Caki2 (cell line): ENCODE measurements around the gene CLEC16A. TPM values are rescaled to one million over a fixed set of nuclear protein-coding genes. Genes with fewer than 3 reads are reported as not detected.

ENCODE experiments used
- DNase-seq: peaks from one replicate; pipeline ENCODE4 v3.0.0-alpha.2; 2015; ENCODE audit warnings: low read depth
- in situ Hi-C: cut with HindIII; loops from 2 replicates; pipeline ENCODE4 v1.10.0; 2016; ENCODE audit warnings: low sequenced_read_pairs, low pct_unique_long_range_greater_than_20kb, mixed read lengths
- total RNA-seq: library from RNA; depleted of rRNA; stranded (reverse); fragments of >200 nt; shearing (Covaris generic); gene quantifications from 2 replicates; pipeline ENCODE4 v1.2.3, GENCODE V29; 2014; ENCODE audit warnings: low replicate concordance

CLEC16A gene
- total RNA-seq, 1 experiment from 2014 or later: 17.7 TPM

DNA sequence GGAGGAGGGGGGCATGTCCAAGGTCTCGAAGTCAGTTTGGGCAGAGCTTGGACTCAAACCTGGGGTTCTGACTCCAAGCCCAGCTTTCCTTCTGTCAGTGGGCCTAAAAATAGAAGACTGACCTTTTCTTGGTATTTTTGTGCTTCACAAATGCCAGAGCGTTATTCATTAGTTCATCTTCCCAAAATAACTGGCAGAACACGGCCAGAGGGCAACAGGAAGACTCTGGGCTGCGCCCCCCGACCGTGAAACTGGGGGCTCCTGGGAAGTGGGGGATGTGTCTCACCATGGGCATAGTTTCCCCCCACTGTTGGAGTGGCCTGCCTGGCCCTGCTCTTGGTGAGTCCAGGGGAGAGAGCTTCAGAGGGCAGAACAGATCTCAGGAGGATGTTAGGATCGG, 217.6 kb downstream of the CLEC16A start:
- in situ Hi-C loops: no loop called here
- DNase-seq: no peak

GRCh38 chr16:11162586-11163268, 218.4 kb downstream of the CLEC16A start:
- in situ Hi-C loops: no loop called here
- no peak for DNase-seq

GRCh38 chr16:11163761-11164261, 219.4 kb downstream of the CLEC16A start:
- in situ Hi-C loops: no loop called here
- no peak for DNase-seq

DNA sequence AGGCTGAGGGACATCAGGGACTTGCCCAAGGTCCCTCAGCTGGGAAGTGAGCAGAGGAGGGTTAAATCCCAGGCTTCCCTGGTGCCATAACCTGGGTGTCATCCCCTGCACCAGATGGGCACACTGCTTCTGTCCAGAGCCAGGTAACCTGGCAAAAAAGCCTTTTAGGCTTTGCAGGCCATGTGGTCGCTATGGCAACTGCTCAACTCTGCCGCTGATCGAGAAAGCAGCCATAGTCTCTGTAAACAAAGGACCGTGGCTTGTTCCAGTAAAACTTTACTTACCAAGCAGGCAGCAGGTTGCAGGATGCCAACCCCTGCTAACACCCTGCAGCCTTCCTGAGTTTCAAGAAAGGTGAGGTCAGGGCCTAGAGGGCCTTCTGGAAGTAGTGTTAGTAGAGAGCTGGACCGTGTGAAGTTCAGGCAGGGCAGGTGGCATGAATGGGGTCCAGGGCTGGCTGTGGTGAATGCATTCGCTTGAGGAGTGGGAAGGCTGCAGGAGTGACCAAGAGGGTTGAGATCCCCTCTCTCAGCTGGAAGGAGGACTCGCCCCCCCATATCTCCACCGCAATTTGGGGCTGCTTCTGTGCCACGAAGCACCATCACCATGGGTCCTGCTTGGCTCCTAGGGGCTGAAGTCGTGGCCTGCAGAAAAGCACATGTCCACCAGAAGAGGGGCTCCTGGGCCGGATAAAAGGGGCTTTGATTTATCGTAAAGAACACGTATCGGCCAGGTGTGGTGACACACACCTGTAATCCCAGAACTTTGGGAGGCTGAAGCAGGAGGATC, 220.3 kb downstream of the CLEC16A start:
- in situ Hi-C loops: no loop called here
- no peak for DNase-seq

DNA sequence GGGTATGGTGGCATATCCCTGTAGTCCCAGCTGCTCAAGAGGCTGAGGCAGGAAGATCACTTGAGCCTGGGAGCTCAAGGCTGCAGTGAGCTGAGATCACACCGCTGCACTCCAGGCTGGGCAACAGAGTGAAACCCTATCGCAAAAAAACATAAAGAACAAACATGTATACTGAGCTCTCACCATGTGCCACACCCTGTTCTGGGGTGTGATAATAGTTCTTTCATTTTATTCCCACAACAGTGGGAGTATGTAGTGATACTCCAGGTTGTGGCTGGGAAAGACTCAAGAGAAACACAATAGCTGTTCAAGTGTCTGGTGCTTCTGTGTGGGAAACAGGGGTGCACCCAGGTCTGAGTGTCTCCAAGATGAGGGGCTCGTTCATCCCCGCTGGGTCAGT, 221.0 kb downstream of the CLEC16A start:
- DNase-seq: no peak
- in situ Hi-C loops: no loop called here

DNA sequence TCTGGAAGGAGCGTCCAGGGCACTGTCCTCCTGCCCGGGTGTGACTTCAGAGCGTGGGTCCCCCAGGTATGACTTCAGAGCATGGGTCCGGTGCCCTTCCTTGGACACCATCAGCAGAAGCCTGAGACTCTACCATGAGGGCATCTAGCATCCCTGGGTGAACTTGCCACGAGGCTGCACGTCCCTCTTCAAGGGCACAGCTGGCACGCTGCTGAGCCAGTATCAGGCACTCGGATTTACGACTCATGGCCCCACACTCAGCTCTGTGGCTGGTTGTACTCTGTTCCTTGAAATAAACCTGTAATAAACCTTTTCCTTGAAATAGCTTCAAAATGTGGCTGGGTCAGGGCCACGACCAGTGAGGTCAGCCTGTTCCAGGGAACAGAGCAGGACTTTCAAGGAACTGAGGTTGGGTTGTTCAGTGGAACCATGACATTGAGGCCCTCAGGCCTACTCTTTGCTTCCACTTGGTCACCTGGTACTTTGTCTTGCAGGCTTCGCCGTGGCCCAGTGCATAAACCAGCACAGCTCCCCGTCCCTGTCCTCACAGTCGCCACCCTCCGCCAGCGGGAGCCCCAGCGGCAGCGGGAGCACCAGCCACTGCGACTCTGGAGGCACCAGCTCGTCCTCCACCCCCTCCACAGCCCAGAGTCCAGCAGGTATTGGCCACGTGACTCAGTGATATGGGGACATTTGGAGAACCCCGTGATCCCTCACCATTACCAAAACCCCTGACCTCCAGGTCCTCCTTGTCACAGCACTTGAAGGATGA, 221.7 kb downstream of the CLEC16A start:
- no peak for DNase-seq
- in situ Hi-C loops: no loop called here

- DNase-seq: no peak
- in situ Hi-C loops: no loop called here
Measured at GRCh38 chr16:11167581-11167980, 223.2 kb downstream of the CLEC16A start.

GRCh38 chr16:11168386-11169051, 224.2 kb downstream of the CLEC16A start:
- no peak for DNase-seq
- in situ Hi-C loops: no loop called here

GRCh38 chr16:11169641-11170040, 225.3 kb downstream of the CLEC16A start:
- no peak for DNase-seq
- in situ Hi-C loops: no loop called here

- no peak for DNase-seq
- in situ Hi-C loops: no loop called here
Measured at GRCh38 chr16:11170201-11170600, 225.8 kb downstream of the CLEC16A start.

DNA sequence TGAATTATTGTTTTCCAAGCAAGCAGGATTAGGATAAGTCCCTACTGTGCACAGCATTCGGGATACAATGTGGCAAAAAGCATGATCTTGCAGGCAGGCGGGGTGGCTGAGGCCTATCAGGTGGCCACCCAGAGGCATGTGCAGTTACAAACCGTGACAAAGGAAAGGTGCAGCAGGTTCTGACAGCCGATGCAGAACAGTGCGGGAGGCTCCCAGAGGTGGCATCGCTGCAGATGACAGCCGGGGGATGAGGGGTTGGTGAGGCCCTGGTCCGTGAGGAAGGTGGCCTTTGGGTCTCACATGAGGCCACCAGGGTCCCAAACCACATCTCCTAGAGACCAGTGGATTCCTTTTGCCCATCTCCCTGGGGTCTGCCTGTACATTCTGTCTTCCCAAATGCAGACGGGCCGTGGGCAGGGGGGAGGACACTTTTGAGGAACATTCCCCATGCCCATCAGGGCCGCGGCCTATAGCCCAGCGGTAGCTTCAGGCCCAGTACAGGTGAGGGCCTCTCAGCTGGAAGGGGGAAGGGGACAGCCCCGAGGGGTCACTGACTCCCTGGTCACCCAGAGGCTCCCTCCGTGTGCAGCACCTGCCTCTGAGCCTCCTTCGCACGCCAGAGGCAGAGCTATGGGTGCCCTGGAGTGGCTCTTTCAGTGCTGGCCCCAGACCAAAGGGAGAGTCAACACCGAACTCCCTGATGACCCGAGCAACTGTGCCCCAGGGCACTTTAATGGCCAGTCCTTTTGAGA, 226.5 kb downstream of the CLEC16A start:
- in situ Hi-C loops: no loop called here
- DNase-seq: no peak

- no peak for DNase-seq
- in situ Hi-C loops: no loop called here
Measured at GRCh38 chr16:11171448-11171709, 227.0 kb downstream of the CLEC16A start.

- DNase-seq: no peak
- in situ Hi-C loops: no loop called here
Measured at GRCh38 chr16:11171757-11172299, 227.5 kb downstream of the CLEC16A start.

DNA sequence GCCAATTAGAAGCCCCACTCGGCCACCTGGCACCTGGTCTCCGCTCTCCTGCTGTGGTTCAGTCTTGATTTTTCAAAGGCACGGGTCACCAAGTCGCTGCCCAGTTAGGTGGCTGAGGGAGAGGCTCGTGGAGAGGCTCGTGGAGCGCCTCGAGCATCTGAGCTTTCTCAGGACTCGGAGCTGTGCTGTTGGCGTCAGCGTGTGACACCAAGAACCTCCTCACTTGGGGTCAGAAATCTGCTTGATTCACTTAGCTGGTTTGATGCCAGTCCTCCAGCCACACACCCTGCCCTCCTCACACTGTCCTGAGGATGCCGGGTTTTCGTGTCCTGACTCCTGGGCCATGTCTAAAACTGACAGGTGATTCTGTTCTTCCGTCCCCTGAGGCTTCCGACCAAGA, 229.1 kb downstream of the CLEC16A start:
- DNase-seq: no peak
- in situ Hi-C loops: no loop called here

GRCh38 chr16:11174141-11174540, 229.8 kb downstream of the CLEC16A start:
- in situ Hi-C loops: no loop called here
- DNase-seq: no peak

- in situ Hi-C loops: no loop called here
Measured at GRCh38 chr16:11175106-11175786, 230.9 kb downstream of the CLEC16A start.

GRCh38 chr16:11175787-11176341, 231.5 kb downstream of the CLEC16A start:
- in situ Hi-C loops: no loop called here
- no peak for DNase-seq

More at GRCh38 chr16:11175106-11175786, 230.9 kb downstream of the CLEC16A start:
- no peak for DNase-seq
